Neural progenitor cell (in vitro differentiated cells): Measurements from ENCODE around the gene RAD51B.

Experiments used
- EZH2 ChIP-seq: fragments of 200-600 bp; sonication (generic); IDR thresholded peaks from 2 replicates; pipeline ENCODE4 v1.6.1; 2017; ENCODE audit warnings: antibody characterized with exemption, mild to moderate bottlenecking, moderate library complexity
- EZH2phosphoT487 ChIP-seq: fragments of 200-600 bp; sonication (generic); IDR thresholded peaks from 2 replicates; pipeline ENCODE4 v1.6.1; 2017; ENCODE audit warnings: antibody characterized with exemption
- TF ChIP-seq, protein P1 (sequence below): fragments of 200-600 bp; sonication (generic); IDR thresholded peaks from 2 replicates; pipeline ENCODE4 v1.5.1; 2017; ENCODE audit warnings: antibody characterized with exemption, mild to moderate bottlenecking

DNA sequence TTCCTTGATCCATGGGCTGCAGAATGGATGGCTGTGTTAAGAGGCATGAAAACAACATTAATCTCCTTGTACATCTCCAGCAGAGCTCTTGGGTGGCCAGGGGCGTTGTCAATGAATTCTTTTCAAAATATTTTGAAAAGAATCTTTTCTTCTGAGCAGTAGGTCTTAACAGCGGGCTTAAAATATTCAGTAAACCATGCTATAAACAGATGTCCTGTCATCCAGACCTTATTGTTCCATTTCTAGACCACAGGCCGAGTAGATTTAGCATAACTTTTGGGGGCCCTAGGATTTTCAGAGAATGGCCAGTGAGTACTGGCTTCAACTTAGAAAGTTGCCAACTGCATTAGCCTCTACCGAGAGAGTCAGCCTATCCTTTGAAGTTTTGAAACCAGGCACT is 130.2 kb downstream of the RAD51B start:
- TF ChIP-seq, protein P1, sequence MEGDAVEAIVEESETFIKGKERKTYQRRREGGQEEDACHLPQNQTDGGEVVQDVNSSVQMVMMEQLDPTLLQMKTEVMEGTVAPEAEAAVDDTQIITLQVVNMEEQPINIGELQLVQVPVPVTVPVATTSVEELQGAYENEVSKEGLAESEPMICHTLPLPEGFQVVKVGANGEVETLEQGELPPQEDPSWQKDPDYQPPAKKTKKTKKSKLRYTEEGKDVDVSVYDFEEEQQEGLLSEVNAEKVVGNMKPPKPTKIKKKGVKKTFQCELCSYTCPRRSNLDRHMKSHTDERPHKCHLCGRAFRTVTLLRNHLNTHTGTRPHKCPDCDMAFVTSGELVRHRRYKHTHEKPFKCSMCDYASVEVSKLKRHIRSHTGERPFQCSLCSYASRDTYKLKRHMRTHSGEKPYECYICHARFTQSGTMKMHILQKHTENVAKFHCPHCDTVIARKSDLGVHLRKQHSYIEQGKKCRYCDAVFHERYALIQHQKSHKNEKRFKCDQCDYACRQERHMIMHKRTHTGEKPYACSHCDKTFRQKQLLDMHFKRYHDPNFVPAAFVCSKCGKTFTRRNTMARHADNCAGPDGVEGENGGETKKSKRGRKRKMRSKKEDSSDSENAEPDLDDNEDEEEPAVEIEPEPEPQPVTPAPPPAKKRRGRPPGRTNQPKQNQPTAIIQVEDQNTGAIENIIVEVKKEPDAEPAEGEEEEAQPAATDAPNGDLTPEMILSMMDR: no peak
- TF ChIP-seq EZH2 (no peak), EZH2phosphoT487 (no peak)
